IMR-90 (cell line): ENCODE measurements around the gene TBXAS1. TPM values are rescaled to one million over a fixed set of nuclear protein-coding genes. Genes with fewer than 3 reads are reported as not detected.

Experiments used
- ATAC-seq: fragments of 200-7000 bp; cut with Tn5 transposase; 2 replicates; pipeline ENCODE4 v1.9.1; 2020; ENCODE audit warnings: low read depth, mild to moderate bottlenecking, moderate library complexity
- BruUV-seq: library from RNA; stranded (reverse); fragments of 400-500 nt; replicated peaks from 2 replicates; lab custom pipeline; 2021; lab: Mats Ljungman, UMichigan
- CTCF ChIA-PET: fragments of 300-600 bp; formaldehyde crosslinking; extraction: SDS; loops from one replicate; lab custom pipeline; 2021; ENCODE audit warnings: antibody characterized with exemption; lab: Yijun Ruan, JAX
- POLR2A ChIA-PET: fragments of 300-600 bp; sonication (Branson Sonifier 250); formaldehyde crosslinking; loops from one replicate; lab custom pipeline; 2022; ENCODE audit warnings: antibody characterized with exemption; ENCODE audit not compliant: unreplicated experiment; lab: Charles Lee
- DNase-seq: peaks from one replicate; pipeline ENCODE4 v3.0.0; 2013
- H2AFZ ChIP-seq: replicated peaks from 2 replicates; pipeline ENCODE3; 2013; ENCODE audit warnings: low read length, mild to moderate bottlenecking; ENCODE audit not compliant: poor library complexity
- H2AK5ac ChIP-seq: 2 replicates; pipeline ENCODE4 v1.6.1; 2013; ENCODE audit warnings: low read depth, low read length, inconsistent platforms
- H2AK9ac ChIP-seq: replicated peaks from 2 replicates; pipeline ENCODE3; 2013; ENCODE audit warnings: mild to moderate bottlenecking, low read depth, low read length, moderate library complexity; ENCODE audit not compliant: poor library complexity
- H2BK120ac ChIP-seq: 2 replicates; pipeline ENCODE4 v1.6.1; 2013; ENCODE audit warnings: low read depth, low read length, inconsistent platforms
- H2BK15ac ChIP-seq: 3 replicates; pipeline ENCODE4 v1.6.1; 2013; ENCODE audit warnings: low read depth, low read length, inconsistent platforms
- H2BK20ac ChIP-seq: 2 replicates; pipeline ENCODE4 v1.6.1; 2013; ENCODE audit warnings: low read depth, mild to moderate bottlenecking, inconsistent platforms, low read length, moderate library complexity
- H2BK5ac ChIP-seq: 2 replicates; pipeline ENCODE4 v1.6.1; 2013; ENCODE audit warnings: mild to moderate bottlenecking, low read depth, low read length, inconsistent platforms; ENCODE audit not compliant: poor library complexity, severe bottlenecking
- H3K14ac ChIP-seq: replicated peaks from 2 replicates; pipeline ENCODE4 v1.6.1; 2013; ENCODE audit warnings: low read depth, low read length, inconsistent platforms
- H3K18ac ChIP-seq: 2 replicates; pipeline ENCODE4 v1.6.1; 2013; ENCODE audit warnings: low read depth, low read length, control low read depth
- H3K23ac ChIP-seq: 2 replicates; pipeline ENCODE4 v1.6.1; 2013; ENCODE audit warnings: low read depth, low read length, inconsistent platforms
- H3K27ac ChIP-seq: 2 replicates; pipeline ENCODE4 v1.5.1; 2013; ENCODE audit warnings: mild to moderate bottlenecking, control low read depth, low read length; ENCODE audit not compliant: insufficient read depth
- H3K27me3 ChIP-seq: 2 replicates; pipeline ENCODE4 v1.6.1; 2013; ENCODE audit warnings: low read length; ENCODE audit not compliant: control insufficient read depth, insufficient read depth
- H3K36me3 ChIP-seq: 2 replicates; pipeline ENCODE4 v1.6.1; 2013; ENCODE audit warnings: low read length, mixed read lengths; ENCODE audit not compliant: control insufficient read depth, insufficient read depth
- H3K4ac ChIP-seq: 2 replicates; pipeline ENCODE4 v1.6.1; 2013; ENCODE audit warnings: low read depth, low read length, inconsistent platforms
- H3K4me1 ChIP-seq: 2 replicates; pipeline ENCODE4 v1.6.1; 2013; ENCODE audit warnings: low read length, mixed read lengths; ENCODE audit not compliant: control insufficient read depth, insufficient read depth
- H3K4me2 ChIP-seq: 2 replicates; pipeline ENCODE4 v1.6.1; 2013; ENCODE audit warnings: low read depth, mild to moderate bottlenecking, control low read depth, low read length, moderate library complexity
- H3K4me3 ChIP-seq: 2 replicates; pipeline ENCODE4 v1.5.1; 2013; ENCODE audit warnings: low read depth, mild to moderate bottlenecking, control low read depth, low read length, moderate library complexity; ENCODE audit not compliant: insufficient read depth
- H3K56ac ChIP-seq: 2 replicates; pipeline ENCODE4 v1.6.1; 2013; ENCODE audit warnings: low read length, inconsistent platforms; ENCODE audit not compliant: insufficient read depth; ENCODE audit errors: extremely low read depth
- H3K79me1 ChIP-seq, 2 experiments: 2 replicates each; pipeline ENCODE4 v1.6.1; 2013; ENCODE audit warnings: low read length in 2 of 2, inconsistent platforms in 1 of 2, low read depth in 1 of 2
- H3K9ac ChIP-seq: 2 replicates; pipeline ENCODE4 v1.6.1; 2013; ENCODE audit warnings: low read depth, low read length, control low read depth
- H3K9me1 ChIP-seq: 2 replicates; pipeline ENCODE4 v1.6.1; 2013; ENCODE audit warnings: low read length, inconsistent platforms; ENCODE audit not compliant: insufficient read depth
- H3K9me3 ChIP-seq: 2 replicates; pipeline ENCODE4 v1.6.1; 2013; ENCODE audit warnings: low read length; ENCODE audit not compliant: control insufficient read depth, insufficient read depth
- H4K20me1 ChIP-seq: 2 replicates; pipeline ENCODE4 v1.6.1; 2013; ENCODE audit warnings: low read length, inconsistent platforms; ENCODE audit not compliant: insufficient read depth
- H4K5ac ChIP-seq: 2 replicates; pipeline ENCODE4 v1.6.1; 2013; ENCODE audit warnings: mild to moderate bottlenecking, low read depth, low read length, control low read depth
- H4K8ac ChIP-seq, 2 experiments: 2 replicates each; pipeline ENCODE4 v1.6.1; 2013; ENCODE audit warnings: low read depth in 2 of 2, low read length in 2 of 2, control low read depth in 1 of 2, inconsistent platforms in 1 of 2
- H4K91ac ChIP-seq: 2 replicates; pipeline ENCODE4 v1.6.1; 2013; ENCODE audit warnings: low read depth, low read length, inconsistent platforms; ENCODE audit not compliant: insufficient read depth
- BHLHE40 ChIP-seq: fragments of 150-350 bp; IDR thresholded peaks from 2 replicates; pipeline ENCODE4 v1.6.1; 2016; ENCODE audit warnings: mild to moderate bottlenecking, low read depth, low read length
- MAFK ChIP-seq: IDR thresholded peaks from 2 replicates; pipeline ENCODE4 v1.6.1; 2012; ENCODE audit warnings: low read depth, low read length, improper control_type of control experiment
- MAZ ChIP-seq: IDR thresholded peaks from 2 replicates; pipeline ENCODE4 v1.6.1; 2012; ENCODE audit warnings: low read depth, mild to moderate bottlenecking, low read length, improper control_type of control experiment, moderate library complexity, borderline replicate concordance
- MXI1 ChIP-seq: IDR thresholded peaks from 2 replicates; pipeline ENCODE4 v1.6.1; 2012; ENCODE audit warnings: low read depth, mild to moderate bottlenecking, low read length, moderate library complexity, borderline replicate concordance
- WGBS, 2 experiments: methylation state at CpG; one replicate each; pipeline versions ENCODE4 v1.1.5 to v1.1.7; 2013; ENCODE audit warnings: missing lambda C conversion rate in 2 of 2; ENCODE audit not compliant: insufficient read length in 1 of 2; ENCODE audit errors: extremely low coverage in 2 of 2; 5-methylcytosine and 5-hydroxymethylcytosine counted together
- dilution Hi-C: fragments of 300-500 bp; cut with HindIII; formaldehyde crosslinking; loops from one replicate; pipeline ENCODE4 v1.14.3; 2018; ENCODE audit warnings: low sequenced_read_pairs; ENCODE audit not compliant: unreplicated experiment
- in situ Hi-C: fragments of 300-500 bp; cut with MboI; formaldehyde crosslinking; loops from 3 replicates; pipeline ENCODE4 v1.14.3; 2019; ENCODE audit warnings: low sequenced_read_pairs, inconsistent platforms, mixed read lengths
- intact Hi-C: fragments of 100-400 bp; cut with micrococcal nuclease; formaldehyde crosslinking; loops from 2 replicates; pipeline ENCODE4 v1.10.0; 2022
- polyA plus RNA-seq, 3 experiments: library from polyadenylated mRNA; depleted of rRNA; stranded (reverse); fragments of >200 nt; gene quantifications; 2 replicates each; pipeline ENCODE4 v1.2.3, GENCODE V29; 2012; ENCODE audit warnings: low replicate concordance in 1 of 3
- total RNA-seq: library from RNA; depleted of rRNA; stranded (reverse); fragments of >200 nt; gene quantifications from 2 replicates; pipeline ENCODE4 v1.2.3, GENCODE V29; 2012
- TF ChIP-seq, protein P1 (sequence below): fragments of 150-350 bp; IDR thresholded peaks from 2 replicates; pipeline ENCODE4 v1.6.1; 2016; ENCODE audit warnings: low read depth, mild to moderate bottlenecking, low read length, moderate library complexity, borderline replicate concordance
- TF ChIP-seq, protein P2 (sequence below): fragments of 150-350 bp; IDR thresholded peaks from 2 replicates; pipeline ENCODE4 v1.6.1; 2017; ENCODE audit warnings: mild to moderate bottlenecking, antibody characterized with exemption, low read length, low read depth

Gene TBXAS1
- total and polyA plus RNA-seq, 2 of the 4 experiments (the other 2 are of a cell fraction): 5.9 to 10.8 TPM

DNA sequence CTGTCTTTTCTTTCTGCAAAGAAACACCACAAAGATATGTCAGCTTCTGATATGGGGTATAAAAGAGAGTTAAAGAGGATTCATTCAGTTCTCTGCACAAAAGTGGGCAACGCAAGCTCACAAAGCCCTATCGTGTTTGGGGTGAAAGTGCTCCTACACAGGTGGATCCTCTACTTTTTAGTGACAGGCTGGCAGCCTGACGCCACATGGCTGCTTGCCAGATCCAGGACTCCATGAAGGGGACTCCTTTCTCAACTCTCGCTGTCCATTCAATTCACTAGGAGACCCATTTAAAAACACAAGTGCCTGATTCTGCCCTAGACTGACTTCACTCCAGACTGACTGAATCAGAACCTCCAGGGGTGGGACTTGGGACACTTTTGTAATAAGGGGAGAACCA, 225.7 kb downstream of the TBXAS1 start:
- Histone ChIP-seq H3K4me1 (peaks cover 5% of the 10 kb centered on the region), H3K27me3 (no peaks in the 10 kb centered on the region), H3K27ac (no peak overlapping the region), H2BK5ac (no peak overlapping the region), H2AK9ac (no peak overlapping the region), H4K8ac (no peak overlapping the region), H3K14ac (no peak overlapping the region), H3K9ac (no peak overlapping the region), H3K18ac (no peak overlapping the region), H3K4ac (no peak overlapping the region), H4K5ac (no peak overlapping the region), H4K91ac (no peak overlapping the region), H3K56ac (no peak overlapping the region), H2BK20ac (no peak overlapping the region), H3K23ac (no peak overlapping the region), H3K4me2 (no peak overlapping the region), H2BK15ac (no peak overlapping the region), H3K4me3 (no peak overlapping the region), H2AFZ (no peak overlapping the region), H3K9me1 (peaks cover 24% of the 10 kb centered on the region), H3K9me3 (no peaks in the 10 kb centered on the region), H3K79me1 (peaks cover 14 to 49% of the 10 kb centered on the region in 2 experiments; a peak in 3 of 4 replicates), H4K20me1 (peaks cover 8% of the 10 kb centered on the region; the same call in 1 of the 2 replicates), H3K36me3 (peaks cover 2% of the 10 kb centered on the region; the same call in 1 of the 2 replicates), H2BK120ac (no peak overlapping the region), H2AK5ac (no peak overlapping the region)
- in situ Hi-C loops (no loop called here), dilution Hi-C loops (no loop called here), intact Hi-C loops (no loop called here)
- CTCF ChIA-PET: no interaction called here
- ATAC-seq (no peak), DNase-seq (no peak)
- WGBS, 2 experiments: no CpG with 5 or more reads among the region's 4 CpGs
- TF ChIP-seq BHLHE40 (no peak), MAZ (no peak), MXI1 (no peak), MAFK (no peak)
- TF ChIP-seq, protein P1, sequence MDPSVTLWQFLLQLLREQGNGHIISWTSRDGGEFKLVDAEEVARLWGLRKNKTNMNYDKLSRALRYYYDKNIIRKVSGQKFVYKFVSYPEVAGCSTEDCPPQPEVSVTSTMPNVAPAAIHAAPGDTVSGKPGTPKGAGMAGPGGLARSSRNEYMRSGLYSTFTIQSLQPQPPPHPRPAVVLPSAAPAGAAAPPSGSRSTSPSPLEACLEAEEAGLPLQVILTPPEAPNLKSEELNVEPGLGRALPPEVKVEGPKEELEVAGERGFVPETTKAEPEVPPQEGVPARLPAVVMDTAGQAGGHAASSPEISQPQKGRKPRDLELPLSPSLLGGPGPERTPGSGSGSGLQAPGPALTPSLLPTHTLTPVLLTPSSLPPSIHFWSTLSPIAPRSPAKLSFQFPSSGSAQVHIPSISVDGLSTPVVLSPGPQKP: no peak
- TF ChIP-seq, protein P2, sequence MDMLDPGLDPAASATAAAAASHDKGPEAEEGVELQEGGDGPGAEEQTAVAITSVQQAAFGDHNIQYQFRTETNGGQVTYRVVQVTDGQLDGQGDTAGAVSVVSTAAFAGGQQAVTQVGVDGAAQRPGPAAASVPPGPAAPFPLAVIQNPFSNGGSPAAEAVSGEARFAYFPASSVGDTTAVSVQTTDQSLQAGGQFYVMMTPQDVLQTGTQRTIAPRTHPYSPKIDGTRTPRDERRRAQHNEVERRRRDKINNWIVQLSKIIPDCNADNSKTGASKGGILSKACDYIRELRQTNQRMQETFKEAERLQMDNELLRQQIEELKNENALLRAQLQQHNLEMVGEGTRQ: no peak
- BruUV-seq: no TSS peak
- POLR2A ChIA-PET: no interaction called here
